ENCODE results near the gene CCDC102B.
"Not testable (repeated sequence)": the region's sequence is repeated elsewhere in the genome, so short reads cannot be mapped to it uniquely, and the experiment has no call there.

Gene CCDC102B

GRCh38 chr18:68842951-68843350, 45.1 kb downstream of the CCDC102B start:
- Mint-ChIP-seq H3K4me3 (no peak overlapping the region), H3K27ac (no peak overlapping the region), H3K27me3 (no peaks in the 10 kb centered on the region), H3K9me3 (no peaks in the 10 kb centered on the region), H3K36me3 (no peaks in the 10 kb centered on the region), H3K4me1 (no peaks in the 10 kb centered on the region)
- CTCF ChIA-PET, result no interaction called here
- DNase-seq, result no peak

GRCh38 chr18:68843473-68844089, 45.7 kb downstream of the CCDC102B start:
- no peaks in the 10 kb centered on the region for H3K36me3 Mint-ChIP-seq
- CTCF ChIA-PET, result no interaction called here
- H3K4me3 Mint-ChIP-seq, result no peak overlapping the region
- H3K27ac Mint-ChIP-seq, result no peak overlapping the region
- DNase-seq, result no peak
- no peaks in the 10 kb centered on the region for H3K27me3 Mint-ChIP-seq
- no peaks in the 10 kb centered on the region for H3K9me3 Mint-ChIP-seq
- H3K4me1 Mint-ChIP-seq, result no peaks in the 10 kb centered on the region

GRCh38 chr18:68847219-68847837, 49.4 kb downstream of the CCDC102B start:
- no peaks in the 10 kb centered on the region for H3K36me3 Mint-ChIP-seq
- CTCF ChIA-PET, result no interaction called here
- H3K4me1 Mint-ChIP-seq, result no peaks in the 10 kb centered on the region
- H3K27ac Mint-ChIP-seq, result no peak overlapping the region
- no peaks in the 10 kb centered on the region for H3K27me3 Mint-ChIP-seq
- no peak for DNase-seq
- H3K4me3 Mint-ChIP-seq, result no peak overlapping the region
- H3K9me3 Mint-ChIP-seq, result no peaks in the 10 kb centered on the region

- no peak for DNase-seq
- H3K27me3 Mint-ChIP-seq, result no peaks in the 10 kb centered on the region
These were observed 50.4 kb downstream of the CCDC102B start for GRCh38 chr18:68848242-68848641.

GRCh38 chr18:68854786-68855391, 57.0 kb downstream of the CCDC102B start:
- H3K27ac Mint-ChIP-seq, result no peak overlapping the region
- DNase-seq, result no peak
- no peaks in the 10 kb centered on the region for H3K4me1 Mint-ChIP-seq
- CTCF ChIA-PET, result no interaction called here
- H3K4me3 Mint-ChIP-seq, result no peak overlapping the region
- H3K36me3 Mint-ChIP-seq, result no peaks in the 10 kb centered on the region
- H3K27me3 Mint-ChIP-seq, result no peaks in the 10 kb centered on the region
- H3K9me3 Mint-ChIP-seq, result no peaks in the 10 kb centered on the region

More at GRCh38 chr18:68848242-68848641, 50.4 kb downstream of the CCDC102B start:
- Mint-ChIP-seq H3K27ac (no peak overlapping the region), H3K4me3 (no peak overlapping the region), H3K36me3 (no peaks in the 10 kb centered on the region), H3K4me1 (no peaks in the 10 kb centered on the region), H3K9me3 (no peaks in the 10 kb centered on the region)
- CTCF ChIA-PET, result no interaction called here

- Mint-ChIP-seq H3K9me3 (no peaks in the 10 kb centered on the region), H3K4me1 (no peaks in the 10 kb centered on the region), H3K27me3 (no peaks in the 10 kb centered on the region), H3K27ac (no peak overlapping the region), H3K36me3 (no peaks in the 10 kb centered on the region), H3K4me3 (no peak overlapping the region)
- CTCF ChIA-PET, result no interaction called here
- DNase-seq, result no peak
These were observed 57.6 kb downstream of the CCDC102B start for GRCh38 chr18:68855491-68855890.

GRCh38 chr18:68861365-68861764, 63.5 kb downstream of the CCDC102B start:
- no peaks in the 10 kb centered on the region for H3K27me3 Mint-ChIP-seq
- no peaks in the 10 kb centered on the region for H3K9me3 Mint-ChIP-seq
- CTCF ChIA-PET, result no interaction called here
- DNase-seq, result no peak
- no peaks in the 10 kb centered on the region for H3K36me3 Mint-ChIP-seq
- H3K4me3 Mint-ChIP-seq, result no peak overlapping the region
- no peaks in the 10 kb centered on the region for H3K4me1 Mint-ChIP-seq
- no peak overlapping the region for H3K27ac Mint-ChIP-seq

- H3K4me1 Mint-ChIP-seq, result no peaks in the 10 kb centered on the region
- no peak for DNase-seq
- CTCF ChIA-PET, result no interaction called here
- H3K9me3 Mint-ChIP-seq, result no peaks in the 10 kb centered on the region
- H3K4me3 Mint-ChIP-seq, result no peak overlapping the region
- H3K36me3 Mint-ChIP-seq, result no peaks in the 10 kb centered on the region
- no peak overlapping the region for H3K27ac Mint-ChIP-seq
- no peaks in the 10 kb centered on the region for H3K27me3 Mint-ChIP-seq
These were observed 67.1 kb downstream of the CCDC102B start for GRCh38 chr18:68865021-68865420.

- Mint-ChIP-seq H3K4me3 (no peak overlapping the region), H3K4me1 (no peaks in the 10 kb centered on the region), H3K27me3 (no peaks in the 10 kb centered on the region), H3K36me3 (no peaks in the 10 kb centered on the region), H3K27ac (no peak overlapping the region), H3K9me3 (no peaks in the 10 kb centered on the region)
- no peak for DNase-seq
- CTCF ChIA-PET, result no interaction called here
These were observed 67.6 kb downstream of the CCDC102B start for GRCh38 chr18:68865503-68865902.

- H3K4me1 Mint-ChIP-seq, result no peaks in the 10 kb centered on the region
- CTCF ChIA-PET, result no interaction called here
- H3K36me3 Mint-ChIP-seq, result no peaks in the 10 kb centered on the region
- H3K27ac Mint-ChIP-seq, result no peak overlapping the region
- no peaks in the 10 kb centered on the region for H3K9me3 Mint-ChIP-seq
- H3K4me3 Mint-ChIP-seq, result no peak overlapping the region
- DNase-seq, result no peak
- no peaks in the 10 kb centered on the region for H3K27me3 Mint-ChIP-seq
These were observed 75.1 kb downstream of the CCDC102B start for GRCh38 chr18:68873003-68873402.

- no peaks in the 10 kb centered on the region for H3K4me1 Mint-ChIP-seq
- H3K9me3 Mint-ChIP-seq, result no peaks in the 10 kb centered on the region
- CTCF ChIA-PET, result no interaction called here
- H3K27me3 Mint-ChIP-seq, result no peaks in the 10 kb centered on the region
- H3K36me3 Mint-ChIP-seq, result no peaks in the 10 kb centered on the region
- no peak for DNase-seq
- no peak overlapping the region for H3K4me3 Mint-ChIP-seq
- no peak overlapping the region for H3K27ac Mint-ChIP-seq
These were observed 76.5 kb downstream of the CCDC102B start for GRCh38 chr18:68874361-68874760.

- H3K27me3 Mint-ChIP-seq, H3K9me3 Mint-ChIP-seq, H3K36me3 Mint-ChIP-seq, CTCF ChIA-PET, H3K4me3 Mint-ChIP-seq, H3K27ac Mint-ChIP-seq, DNase-seq, H3K4me1 Mint-ChIP-seq: not testable (repeated sequence)
These were observed 82.1 kb downstream of the CCDC102B start for GRCh38 chr18:68879947-68880346.

GRCh38 chr18:68887410-68887809, 89.5 kb downstream of the CCDC102B start:
- Mint-ChIP-seq H3K27me3 (no peaks in the 10 kb centered on the region), H3K9me3 (no peaks in the 10 kb centered on the region), H3K4me3 (no peak overlapping the region), H3K4me1 (no peaks in the 10 kb centered on the region), H3K36me3 (no peaks in the 10 kb centered on the region), H3K27ac (no peak overlapping the region)
- no peak for DNase-seq
- CTCF ChIA-PET, result no interaction called here

- no peak overlapping the region for H3K27ac Mint-ChIP-seq
- no peak overlapping the region for H3K4me3 Mint-ChIP-seq
- no peaks in the 10 kb centered on the region for H3K36me3 Mint-ChIP-seq
- CTCF ChIA-PET, result no interaction called here
- H3K27me3 Mint-ChIP-seq, result no peaks in the 10 kb centered on the region
- H3K4me1 Mint-ChIP-seq, result no peaks in the 10 kb centered on the region
- no peaks in the 10 kb centered on the region for H3K9me3 Mint-ChIP-seq
- DNase-seq, result no peak
These were observed 95.5 kb downstream of the CCDC102B start for GRCh38 chr18:68893354-68893753.

GRCh38 chr18:68897286-68897685, 99.4 kb downstream of the CCDC102B start:
- CTCF ChIA-PET, result no interaction called here
- no peak overlapping the region for H3K4me3 Mint-ChIP-seq
- DNase-seq, result no peak
- H3K27ac Mint-ChIP-seq, result no peak overlapping the region
- no peaks in the 10 kb centered on the region for H3K36me3 Mint-ChIP-seq
- no peaks in the 10 kb centered on the region for H3K9me3 Mint-ChIP-seq
- H3K4me1 Mint-ChIP-seq, result no peaks in the 10 kb centered on the region
- H3K27me3 Mint-ChIP-seq, result no peaks in the 10 kb centered on the region
